K562 (cell line): ENCODE results near the gene ERBB4. TPM values are rescaled to one million over a fixed set of nuclear protein-coding genes. Genes with fewer than 3 reads are reported as not detected.

Source experiments
- ATAC-seq: fragments of 200-7000 bp; cut with Tn5 transposase; 3 replicates; pipeline ENCODE4 v1.9.1; 2020; ENCODE audit warnings: moderate library complexity
- BruUV-seq: library from RNA; stranded (reverse); fragments of 400-500 nt; replicated peaks from 2 replicates; lab custom pipeline; 2021; lab: Mats Ljungman, UMichigan
- CTCF ChIA-PET: fragments of 300-600 bp; formaldehyde crosslinking; extraction: SDS; loops from one replicate; lab custom pipeline; 2021; ENCODE audit warnings: low intra/inter-chr PET ratio; lab: Yijun Ruan, JAX
- POLR2A ChIA-PET: fragments of 300-600, 350-650 bp; sonication (Branson Sonifier 250); formaldehyde crosslinking; extraction: SDS; loops from one replicate; lab custom pipeline; 2021; ENCODE audit warnings: antibody characterized with exemption, inconsistent platforms; lab: Yijun Ruan, JAX
- DNase-seq, 4 experiments: peaks; one replicate each; pipeline versions ENCODE4 v3.0.0 to v3.0.0-alpha.2; 2011 to 2018; ENCODE audit warnings: low spot score in 3 of 4, mixed read lengths in 3 of 4; ENCODE audit errors: extremely low read depth in 1 of 4
- FAIRE-seq: peaks from 2 replicates; lab custom pipeline; 2011; peaks lifted over from hg19 to GRCh38; lab: Jason Lieb, UNC
- H2AFZ ChIP-seq: 2 replicates; pipeline ENCODE4 v1.6.0; 2011; ENCODE audit warnings: low read depth, low read length, control low read depth, inconsistent platforms
- H3K27ac ChIP-seq: fragments of 200-600 bp; 3 replicates; pipeline ENCODE4 v1.8.0; 2011; ENCODE audit warnings: low read depth, mild to moderate bottlenecking, control low read depth, inconsistent platforms, low read length, moderate library complexity, mixed read lengths; ENCODE audit errors: extremely low read depth
- H3K27me3 ChIP-seq, 2 experiments: fragments of 300-600 bp in 1 of 2; 2 replicates in 1 of 2; 3 replicates in 1 of 2; pipeline versions ENCODE4 v1.6.0 to v1.8.0; 2011; ENCODE audit warnings: inconsistent platforms in 2 of 2, low read length in 2 of 2, mild to moderate bottlenecking in 1 of 2, mixed read lengths in 1 of 2, moderate library complexity in 1 of 2; ENCODE audit not compliant: control insufficient read depth in 2 of 2, insufficient read depth in 2 of 2
- H3K36me3 ChIP-seq: fragments of 300-600 bp; 3 replicates; pipeline ENCODE4 v1.8.0; 2011; ENCODE audit warnings: mild to moderate bottlenecking, low read length, inconsistent platforms; ENCODE audit not compliant: control insufficient read depth, insufficient read depth
- H3K4me1 ChIP-seq, 2 experiments: fragments of 200-600 bp in 1 of 2; replicated peaks in 1 of 2; 2 replicates in 1 of 2; 3 replicates in 1 of 2; pipeline versions ENCODE4 v1.5.1 to v1.8.0; 2011; ENCODE audit warnings: inconsistent platforms in 2 of 2, low read length in 2 of 2, mild to moderate bottlenecking in 1 of 2, mixed read lengths in 1 of 2, moderate library complexity in 1 of 2; ENCODE audit not compliant: control insufficient read depth in 2 of 2, insufficient read depth in 2 of 2
- H3K4me2 ChIP-seq: 2 replicates; pipeline ENCODE4 v1.6.1; 2011; ENCODE audit warnings: low read length, control low read depth, inconsistent platforms, mixed read lengths; ENCODE audit not compliant: insufficient read depth
- H3K4me3 ChIP-seq: fragments of 200-600 bp; sonication (generic), shearing (Covaris generic); 2 replicates; pipeline ENCODE4 v1.5.1; 2016; ENCODE audit warnings: control low read depth, inconsistent platforms
- H3K79me2 ChIP-seq: fragments of 200-600 bp; 3 replicates; pipeline ENCODE4 v1.8.0; 2011; ENCODE audit warnings: low read length, inconsistent platforms; ENCODE audit not compliant: control insufficient read depth, insufficient read depth
- H3K9ac ChIP-seq, 2 experiments: 2 replicates each; pipeline versions ENCODE4 v1.6.0 to v1.6.1; 2011; ENCODE audit warnings: low read depth in 2 of 2, low read length in 2 of 2, control low read depth in 1 of 2, inconsistent platforms in 1 of 2, mild to moderate bottlenecking in 1 of 2, mixed read lengths in 1 of 2; ENCODE audit not compliant: insufficient read depth in 1 of 2
- H3K9me1 ChIP-seq: one replicate; pipeline ENCODE4 v1.6.0; 2011; ENCODE audit warnings: inconsistent platforms, mild to moderate bottlenecking, low read length, moderate library complexity; ENCODE audit not compliant: control insufficient read depth, insufficient read depth
- H3K9me3 ChIP-seq: replicated peaks from 2 replicates; pipeline ENCODE4 v1.5.1; 2011; ENCODE audit warnings: low read depth, low read length, inconsistent platforms; ENCODE audit not compliant: control insufficient read depth, insufficient read depth
- H4K20me1 ChIP-seq: replicated peaks from 2 replicates; pipeline ENCODE4 v1.6.1; 2011; ENCODE audit warnings: low read length, inconsistent platforms, mixed read lengths; ENCODE audit not compliant: control insufficient read depth, insufficient read depth
- ATF2 ChIP-seq: sonication (generic); formaldehyde crosslinking; IDR thresholded peaks from 2 replicates; pipeline ENCODE4 v1.8.1; 2022; ENCODE audit warnings: missing genetic modification reagents
- CBX2 ChIP-seq: fragments of 200-600 bp; sonication (generic); IDR thresholded peaks from one replicate; pipeline ENCODE4 v1.6.1; 2012; ENCODE audit warnings: mild to moderate bottlenecking, low read length, inconsistent platforms; ENCODE audit not compliant: insufficient read depth, poor library complexity, severe bottlenecking
- E2F3 ChIP-seq: fragments of 250-450 bp; sonication (Bioruptor Pico); IDR thresholded peaks from 2 replicates; pipeline ENCODE4 v1.4.0; 2020; ENCODE audit warnings: mild to moderate bottlenecking
- HNRNPH1 ChIP-seq: fragments of 200-400 bp; formaldehyde crosslinking; optimal IDR thresholded peaks from 2 replicates; pipeline ENCODE3; 2017; ENCODE audit warnings: low read depth, mild to moderate bottlenecking, low read length, moderate library complexity
- HSF4 ChIP-seq: fragments of 250-450 bp; sonication (Bioruptor Pico); IDR thresholded peaks from 2 replicates; pipeline ENCODE4 v2.1.2; 2022; ENCODE audit warnings: mild to moderate bottlenecking, moderate library complexity, borderline replicate concordance
- RBM39 ChIP-seq: fragments of 200-400 bp; formaldehyde crosslinking; optimal IDR thresholded peaks from 2 replicates; pipeline ENCODE3; 2018; ENCODE audit warnings: low read depth, low read length
- WGBS: fragments of 100-300 bp; shearing (Covaris generic); methylation state at CpG from one replicate; pipeline ENCODE4 v1.1.6; 2016; ENCODE audit warnings: low coverage, mixed read lengths; ENCODE audit not compliant: insufficient coverage; ENCODE audit errors: missing lambda C conversion rate; 5-methylcytosine and 5-hydroxymethylcytosine counted together
- in situ Hi-C: fragments of 300-500 bp; cut with MboI; formaldehyde crosslinking; loops from 4 replicates; pipeline ENCODE4 v1.15.0; 2018; ENCODE audit warnings: inconsistent platforms, mixed read lengths
- intact Hi-C: fragments of 100-400 bp; cut with micrococcal nuclease; formaldehyde crosslinking; loops from 2 replicates; pipeline ENCODE4 v1.14.2; 2022
- polyA plus RNA-seq, 8 experiments: library from polyadenylated mRNA; depleted of rRNA in 4 of 8; stranded (reverse) in 5 of 8; unstranded in 3 of 8; fragments of >200 nt; fragmentation: Nextera tagmentation in 2 of 8; fragmentation: Illumina TruSeq in 1 of 8; extraction: Ambion mirVana in 2 of 8; extraction: Trizol in 1 of 8; gene quantifications; 2 replicates each; pipeline versions ENCODE4 v1.2.1 to v1.2.3, GENCODE V29; 2011 to 2014; ENCODE audit warnings: inconsistent platforms in 1 of 8, missing spikeins in 1 of 8
- total RNA-seq, 7 experiments: library from RNA; depleted of rRNA in 6 of 7; stranded (reverse); fragments of >200 nt in 6 of 7; fragmentation: Illumina TruSeq in 2 of 7; extraction: Trizol in 2 of 7; gene quantifications; 2 replicates each; pipeline versions ENCODE4 v1.2.1 to v1.2.3, GENCODE V29; 2011 to 2021; ENCODE audit warnings: low replicate concordance in 1 of 7
- TF ChIP-seq, protein P1 (sequence below): fragments of 150-350 bp; IDR thresholded peaks from 2 replicates; pipeline ENCODE4 v1.6.1; 2014; ENCODE audit warnings: low read depth, mild to moderate bottlenecking, low read length, borderline replicate concordance

The ERBB4 gene
- total and polyA plus RNA-seq, 9 of the 15 experiments (the other 6 are each of a cell fraction or from before 2014, with no cell fraction given): not detected

DNA sequence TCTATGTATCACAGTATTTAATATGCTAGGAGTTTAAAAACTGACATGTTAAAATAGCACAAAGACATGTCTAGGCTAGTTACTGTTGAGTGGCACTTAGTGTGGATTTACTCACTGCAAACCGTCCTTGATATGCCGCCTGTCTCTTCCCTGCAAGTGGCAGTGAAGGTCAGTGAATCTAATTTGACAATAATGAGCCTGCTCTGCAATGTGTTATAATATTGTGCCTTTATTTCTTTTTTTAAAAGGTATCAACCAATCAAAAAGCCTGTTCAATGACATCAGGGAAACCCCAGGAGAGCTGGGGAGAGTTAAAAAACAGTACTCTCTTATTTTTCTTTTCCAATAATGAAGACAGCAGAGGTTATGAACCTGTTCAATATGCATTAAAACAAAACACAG lies 384.1 kb downstream of the ERBB4 start:
- intact Hi-C loops (no loop called here), in situ Hi-C loops (no loop called here)
- Histone ChIP-seq H2AFZ (no peak overlapping the region), H4K20me1 (no peaks in the 10 kb centered on the region), H3K9ac (no peak overlapping the region), H3K4me1 (no peaks in the 10 kb centered on the region), H3K4me3 (no peak overlapping the region), H3K79me2 (no peaks in the 10 kb centered on the region), H3K27ac (no peak overlapping the region), H3K9me1 (no peaks in the 10 kb centered on the region), H3K27me3 (no peaks in the 10 kb centered on the region), H3K36me3 (no peaks in the 10 kb centered on the region), H3K9me3 (no peaks in the 10 kb centered on the region), H3K4me2 (no peak overlapping the region)
- no peak for TF ChIP-seq HSF4
- no peak for TF ChIP-seq RBM39
- TF ChIP-seq, protein P1, sequence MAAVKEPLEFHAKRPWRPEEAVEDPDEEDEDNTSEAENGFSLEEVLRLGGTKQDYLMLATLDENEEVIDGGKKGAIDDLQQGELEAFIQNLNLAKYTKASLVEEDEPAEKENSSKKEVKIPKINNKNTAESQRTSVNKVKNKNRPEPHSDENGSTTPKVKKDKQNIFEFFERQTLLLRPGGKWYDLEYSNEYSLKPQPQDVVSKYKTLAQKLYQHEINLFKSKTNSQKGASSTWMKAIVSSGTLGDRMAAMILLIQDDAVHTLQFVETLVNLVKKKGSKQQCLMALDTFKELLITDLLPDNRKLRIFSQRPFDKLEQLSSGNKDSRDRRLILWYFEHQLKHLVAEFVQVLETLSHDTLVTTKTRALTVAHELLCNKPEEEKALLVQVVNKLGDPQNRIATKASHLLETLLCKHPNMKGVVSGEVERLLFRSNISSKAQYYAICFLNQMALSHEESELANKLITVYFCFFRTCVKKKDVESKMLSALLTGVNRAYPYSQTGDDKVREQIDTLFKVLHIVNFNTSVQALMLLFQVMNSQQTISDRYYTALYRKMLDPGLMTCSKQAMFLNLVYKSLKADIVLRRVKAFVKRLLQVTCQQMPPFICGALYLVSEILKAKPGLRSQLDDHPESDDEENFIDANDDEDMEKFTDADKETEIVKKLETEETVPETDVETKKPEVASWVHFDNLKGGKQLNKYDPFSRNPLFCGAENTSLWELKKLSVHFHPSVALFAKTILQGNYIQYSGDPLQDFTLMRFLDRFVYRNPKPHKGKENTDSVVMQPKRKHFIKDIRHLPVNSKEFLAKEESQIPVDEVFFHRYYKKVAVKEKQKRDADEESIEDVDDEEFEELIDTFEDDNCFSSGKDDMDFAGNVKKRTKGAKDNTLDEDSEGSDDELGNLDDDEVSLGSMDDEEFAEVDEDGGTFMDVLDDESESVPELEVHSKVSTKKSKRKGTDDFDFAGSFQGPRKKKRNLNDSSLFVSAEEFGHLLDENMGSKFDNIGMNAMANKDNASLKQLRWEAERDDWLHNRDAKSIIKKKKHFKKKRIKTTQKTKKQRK: no peak
- no peak for TF ChIP-seq E2F3 (CRISPR knock-in tag)
- no peak for TF ChIP-seq HNRNPH1
- no peak for TF ChIP-seq ATF2
- no peak for TF ChIP-seq CBX2
- ATAC-seq (no peak), DNase-seq (no peak), FAIRE-seq (no peak)
- no TSS peak for BruUV-seq
- ChIA-PET POLR2A (no interaction called here), CTCF (no interaction called here)
- 0% methylated on average over 2 of the region's 2 CpGs for WGBS
